HEK293 (cell line): Measurements from ENCODE around the gene FERMT3.

Source experiments
- SALL2 ChIP-seq: fragments of 450-650 bp; formaldehyde crosslinking; IDR thresholded peaks from 2 replicates; pipeline ENCODE4 v1.5.0; 2017; ENCODE audit warnings: missing biosample characterization, mild to moderate bottlenecking, missing genetic modification characterization, borderline replicate concordance
- YY1 ChIP-seq: fragments of 450-650 bp; formaldehyde crosslinking; IDR thresholded peaks from 2 replicates; pipeline ENCODE4 v1.5.1; 2018; ENCODE audit warnings: missing biosample characterization, missing genetic modification characterization
- ZBTB8A ChIP-seq: fragments of 450-650 bp; formaldehyde crosslinking; IDR thresholded peaks from 2 replicates; pipeline ENCODE4 v1.5.1; 2016; ENCODE audit warnings: missing biosample characterization, missing genetic modification characterization
- ZFP3 ChIP-seq: fragments of 450-650 bp; formaldehyde crosslinking; IDR thresholded peaks from 2 replicates; pipeline ENCODE4 v1.5.1; 2016; ENCODE audit warnings: low read depth, missing biosample characterization, missing genetic modification characterization
- ZFP69B ChIP-seq: fragments of 450-650 bp; formaldehyde crosslinking; IDR thresholded peaks from 2 replicates; pipeline ENCODE4 v1.5.1; 2016; ENCODE audit warnings: missing biosample characterization, missing genetic modification characterization
- ZNF670 ChIP-seq: fragments of 450-650 bp; formaldehyde crosslinking; IDR thresholded peaks from 2 replicates; pipeline ENCODE4 v1.5.1; 2016; ENCODE audit warnings: missing biosample characterization, missing genetic modification characterization, low read depth
- ZNF701 ChIP-seq: fragments of 450-650 bp; formaldehyde crosslinking; IDR thresholded peaks from 2 replicates; pipeline ENCODE4 v1.5.1; 2016; ENCODE audit warnings: missing biosample characterization, missing genetic modification characterization
- TF ChIP-seq, protein P1 (sequence below): fragments of 450-650 bp; formaldehyde crosslinking; IDR thresholded peaks from 2 replicates; pipeline ENCODE4 v1.5.1; 2016; ENCODE audit warnings: missing biosample characterization, missing genetic modification characterization
- TF ChIP-seq, protein P2 (sequence below): fragments of 450-650 bp; formaldehyde crosslinking; IDR thresholded peaks from 2 replicates; pipeline ENCODE4 v1.5.1; 2016; ENCODE audit warnings: missing biosample characterization, missing genetic modification characterization
- TF ChIP-seq, protein P3 (sequence below): sonication (generic); formaldehyde crosslinking; IDR thresholded peaks from 2 replicates; pipeline ENCODE4 v1.8.1; 2022; ENCODE audit warnings: mild to moderate bottlenecking, moderate library complexity, missing genetic modification reagents
- TF ChIP-seq, protein P4 (sequence below): fragments of 450-650 bp; formaldehyde crosslinking; IDR thresholded peaks from 2 replicates; pipeline ENCODE4 v1.5.1; 2016; ENCODE audit warnings: missing biosample characterization, missing genetic modification characterization
- TF ChIP-seq, protein P5 (sequence below): fragments of 450-650 bp; formaldehyde crosslinking; optimal IDR thresholded peaks from 2 replicates; pipeline ENCODE3; 2016; ENCODE audit warnings: missing biosample characterization, mild to moderate bottlenecking, missing genetic modification characterization
- TF ChIP-seq, protein P6 (sequence below): fragments of 450-650 bp; formaldehyde crosslinking; IDR thresholded peaks from 2 replicates; pipeline ENCODE4 v1.5.1; 2016; ENCODE audit warnings: missing biosample characterization, missing genetic modification characterization
- TF ChIP-seq, protein P7 (sequence below): fragments of 450-650 bp; formaldehyde crosslinking; IDR thresholded peaks from 2 replicates; pipeline ENCODE4 v1.5.1; 2016; ENCODE audit warnings: missing biosample characterization, missing genetic modification characterization, low read depth

DNA sequence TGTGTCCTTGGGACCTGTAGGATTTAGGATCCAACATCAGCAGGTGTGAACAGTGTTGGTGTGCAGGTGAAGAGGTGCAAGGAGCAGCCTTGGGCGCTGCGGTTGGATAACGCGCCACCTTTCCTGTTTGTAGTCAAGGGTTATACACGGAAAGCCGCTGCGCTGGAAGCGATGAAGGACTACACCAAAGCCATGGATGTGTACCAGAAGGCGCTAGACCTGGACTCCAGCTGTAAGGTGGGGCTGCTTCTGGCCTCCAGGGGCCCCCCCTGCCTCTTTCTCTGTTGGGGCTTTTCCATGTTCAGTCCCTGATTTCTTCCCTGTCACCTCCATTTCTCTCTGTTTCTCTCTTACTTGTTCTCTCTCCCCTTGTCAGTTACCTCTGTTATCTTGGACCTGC, 3.5 kb upstream of the FERMT3 start:
- TF ChIP-seq, protein P1, sequence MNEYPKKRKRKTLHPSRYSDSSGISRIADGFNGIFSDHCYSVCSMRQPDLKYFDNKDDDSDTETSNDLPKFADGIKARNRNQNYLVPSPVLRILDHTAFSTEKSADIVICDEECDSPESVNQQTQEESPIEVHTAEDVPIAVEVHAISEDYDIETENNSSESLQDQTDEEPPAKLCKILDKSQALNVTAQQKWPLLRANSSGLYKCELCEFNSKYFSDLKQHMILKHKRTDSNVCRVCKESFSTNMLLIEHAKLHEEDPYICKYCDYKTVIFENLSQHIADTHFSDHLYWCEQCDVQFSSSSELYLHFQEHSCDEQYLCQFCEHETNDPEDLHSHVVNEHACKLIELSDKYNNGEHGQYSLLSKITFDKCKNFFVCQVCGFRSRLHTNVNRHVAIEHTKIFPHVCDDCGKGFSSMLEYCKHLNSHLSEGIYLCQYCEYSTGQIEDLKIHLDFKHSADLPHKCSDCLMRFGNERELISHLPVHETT (tag by site-specific recombination) = no peak
- TF ChIP-seq, protein P2, sequence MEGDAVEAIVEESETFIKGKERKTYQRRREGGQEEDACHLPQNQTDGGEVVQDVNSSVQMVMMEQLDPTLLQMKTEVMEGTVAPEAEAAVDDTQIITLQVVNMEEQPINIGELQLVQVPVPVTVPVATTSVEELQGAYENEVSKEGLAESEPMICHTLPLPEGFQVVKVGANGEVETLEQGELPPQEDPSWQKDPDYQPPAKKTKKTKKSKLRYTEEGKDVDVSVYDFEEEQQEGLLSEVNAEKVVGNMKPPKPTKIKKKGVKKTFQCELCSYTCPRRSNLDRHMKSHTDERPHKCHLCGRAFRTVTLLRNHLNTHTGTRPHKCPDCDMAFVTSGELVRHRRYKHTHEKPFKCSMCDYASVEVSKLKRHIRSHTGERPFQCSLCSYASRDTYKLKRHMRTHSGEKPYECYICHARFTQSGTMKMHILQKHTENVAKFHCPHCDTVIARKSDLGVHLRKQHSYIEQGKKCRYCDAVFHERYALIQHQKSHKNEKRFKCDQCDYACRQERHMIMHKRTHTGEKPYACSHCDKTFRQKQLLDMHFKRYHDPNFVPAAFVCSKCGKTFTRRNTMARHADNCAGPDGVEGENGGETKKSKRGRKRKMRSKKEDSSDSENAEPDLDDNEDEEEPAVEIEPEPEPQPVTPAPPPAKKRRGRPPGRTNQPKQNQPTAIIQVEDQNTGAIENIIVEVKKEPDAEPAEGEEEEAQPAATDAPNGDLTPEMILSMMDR (tag by site-specific recombination) = no peak
- TF ChIP-seq ZFP3 (tag by site-specific recombination) = no peak
- no peak for TF ChIP-seq ZNF670 (tag by site-specific recombination)
- TF ChIP-seq, protein P3, sequence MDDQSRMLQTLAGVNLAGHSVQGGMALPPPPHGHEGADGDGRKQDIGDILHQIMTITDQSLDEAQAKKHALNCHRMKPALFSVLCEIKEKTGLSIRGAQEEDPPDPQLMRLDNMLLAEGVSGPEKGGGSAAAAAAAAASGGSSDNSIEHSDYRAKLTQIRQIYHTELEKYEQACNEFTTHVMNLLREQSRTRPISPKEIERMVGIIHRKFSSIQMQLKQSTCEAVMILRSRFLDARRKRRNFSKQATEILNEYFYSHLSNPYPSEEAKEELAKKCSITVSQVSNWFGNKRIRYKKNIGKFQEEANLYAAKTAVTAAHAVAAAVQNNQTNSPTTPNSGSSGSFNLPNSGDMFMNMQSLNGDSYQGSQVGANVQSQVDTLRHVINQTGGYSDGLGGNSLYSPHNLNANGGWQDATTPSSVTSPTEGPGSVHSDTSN = no peak
- TF ChIP-seq, protein P4, sequence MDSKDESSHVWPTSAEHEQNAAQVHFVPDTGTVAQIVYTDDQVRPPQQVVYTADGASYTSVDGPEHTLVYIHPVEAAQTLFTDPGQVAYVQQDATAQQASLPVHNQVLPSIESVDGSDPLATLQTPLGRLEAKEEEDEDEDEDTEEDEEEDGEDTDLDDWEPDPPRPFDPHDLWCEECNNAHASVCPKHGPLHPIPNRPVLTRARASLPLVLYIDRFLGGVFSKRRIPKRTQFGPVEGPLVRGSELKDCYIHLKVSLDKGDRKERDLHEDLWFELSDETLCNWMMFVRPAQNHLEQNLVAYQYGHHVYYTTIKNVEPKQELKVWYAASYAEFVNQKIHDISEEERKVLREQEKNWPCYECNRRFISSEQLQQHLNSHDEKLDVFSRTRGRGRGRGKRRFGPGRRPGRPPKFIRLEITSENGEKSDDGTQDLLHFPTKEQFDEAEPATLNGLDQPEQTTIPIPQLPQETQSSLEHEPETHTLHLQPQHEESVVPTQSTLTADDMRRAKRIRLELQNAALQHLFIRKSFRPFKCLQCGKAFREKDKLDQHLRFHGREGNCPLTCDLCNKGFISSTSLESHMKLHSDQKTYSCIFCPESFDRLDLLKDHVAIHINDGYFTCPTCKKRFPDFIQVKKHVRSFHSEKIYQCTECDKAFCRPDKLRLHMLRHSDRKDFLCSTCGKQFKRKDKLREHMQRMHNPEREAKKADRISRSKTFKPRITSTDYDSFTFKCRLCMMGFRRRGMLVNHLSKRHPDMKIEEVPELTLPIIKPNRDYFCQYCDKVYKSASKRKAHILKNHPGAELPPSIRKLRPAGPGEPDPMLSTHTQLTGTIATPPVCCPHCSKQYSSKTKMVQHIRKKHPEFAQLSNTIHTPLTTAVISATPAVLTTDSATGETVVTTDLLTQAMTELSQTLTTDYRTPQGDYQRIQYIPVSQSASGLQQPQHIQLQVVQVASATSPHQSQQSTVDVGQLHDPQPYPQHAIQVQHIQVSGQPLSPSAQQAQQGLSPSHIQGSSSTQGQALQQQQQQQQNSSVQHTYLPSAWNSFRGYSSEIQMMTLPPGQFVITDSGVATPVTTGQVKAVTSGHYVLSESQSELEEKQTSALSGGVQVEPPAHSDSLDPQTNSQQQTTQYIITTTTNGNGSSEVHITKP (tag by site-specific recombination) = no peak
- TF ChIP-seq, protein P5, sequence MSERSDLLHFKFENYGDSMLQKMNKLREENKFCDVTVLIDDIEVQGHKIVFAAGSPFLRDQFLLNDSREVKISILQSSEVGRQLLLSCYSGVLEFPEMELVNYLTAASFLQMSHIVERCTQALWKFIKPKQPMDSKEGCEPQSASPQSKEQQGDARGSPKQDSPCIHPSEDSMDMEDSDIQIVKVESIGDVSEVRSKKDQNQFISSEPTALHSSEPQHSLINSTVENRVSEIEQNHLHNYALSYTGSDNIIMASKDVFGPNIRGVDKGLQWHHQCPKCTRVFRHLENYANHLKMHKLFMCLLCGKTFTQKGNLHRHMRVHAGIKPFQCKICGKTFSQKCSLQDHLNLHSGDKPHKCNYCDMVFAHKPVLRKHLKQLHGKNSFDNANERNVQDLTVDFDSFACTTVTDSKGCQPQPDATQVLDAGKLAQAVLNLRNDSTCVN (tag by site-specific recombination) = no peak
- no peak for TF ChIP-seq ZBTB8A
- no peak for TF ChIP-seq ZFP69B (tag by site-specific recombination)
- no peak for TF ChIP-seq SALL2 (tag by site-specific recombination)
- TF ChIP-seq, protein P6, sequence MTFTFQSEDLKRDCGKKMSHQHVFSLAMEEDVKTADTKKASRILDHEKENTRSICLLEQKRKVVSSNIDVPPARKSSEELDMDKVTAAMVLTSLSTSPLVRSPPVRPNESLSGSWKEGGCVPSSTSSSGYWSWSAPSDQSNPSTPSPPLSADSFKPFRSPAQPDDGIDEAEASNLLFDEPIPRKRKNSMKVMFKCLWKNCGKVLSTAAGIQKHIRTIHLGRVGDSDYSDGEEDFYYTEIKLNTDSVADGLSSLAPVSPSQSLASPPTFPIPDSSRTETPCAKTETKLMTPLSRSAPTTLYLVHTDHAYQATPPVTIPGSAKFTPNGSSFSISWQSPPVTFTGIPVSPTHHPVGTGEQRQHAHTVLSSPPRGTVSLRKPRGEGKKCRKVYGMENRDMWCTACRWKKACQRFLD (tag by site-specific recombination) = no peak
- TF ChIP-seq, protein P7, sequence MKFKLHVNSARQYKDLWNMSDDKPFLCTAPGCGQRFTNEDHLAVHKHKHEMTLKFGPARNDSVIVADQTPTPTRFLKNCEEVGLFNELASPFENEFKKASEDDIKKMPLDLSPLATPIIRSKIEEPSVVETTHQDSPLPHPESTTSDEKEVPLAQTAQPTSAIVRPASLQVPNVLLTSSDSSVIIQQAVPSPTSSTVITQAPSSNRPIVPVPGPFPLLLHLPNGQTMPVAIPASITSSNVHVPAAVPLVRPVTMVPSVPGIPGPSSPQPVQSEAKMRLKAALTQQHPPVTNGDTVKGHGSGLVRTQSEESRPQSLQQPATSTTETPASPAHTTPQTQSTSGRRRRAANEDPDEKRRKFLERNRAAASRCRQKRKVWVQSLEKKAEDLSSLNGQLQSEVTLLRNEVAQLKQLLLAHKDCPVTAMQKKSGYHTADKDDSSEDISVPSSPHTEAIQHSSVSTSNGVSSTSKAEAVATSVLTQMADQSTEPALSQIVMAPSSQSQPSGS (tag by site-specific recombination) = no peak
- no peak for TF ChIP-seq ZNF701 (tag by site-specific recombination)
- TF ChIP-seq YY1 (tag by site-specific recombination) = no peak
